Measurements from ENCODE around the gene MYL7. TPM values are rescaled to one million over a fixed set of nuclear protein-coding genes. Genes with fewer than 3 reads are reported as not detected.
A peak's percentile ranks its signal among the peaks of the same experiment; 100 is the strongest.

MYL7 gene
- total and polyA plus RNA-seq, 2 of the 4 experiments (the other 2 are of a cell fraction), result 0.24 TPM; not detected in 1

DNA sequence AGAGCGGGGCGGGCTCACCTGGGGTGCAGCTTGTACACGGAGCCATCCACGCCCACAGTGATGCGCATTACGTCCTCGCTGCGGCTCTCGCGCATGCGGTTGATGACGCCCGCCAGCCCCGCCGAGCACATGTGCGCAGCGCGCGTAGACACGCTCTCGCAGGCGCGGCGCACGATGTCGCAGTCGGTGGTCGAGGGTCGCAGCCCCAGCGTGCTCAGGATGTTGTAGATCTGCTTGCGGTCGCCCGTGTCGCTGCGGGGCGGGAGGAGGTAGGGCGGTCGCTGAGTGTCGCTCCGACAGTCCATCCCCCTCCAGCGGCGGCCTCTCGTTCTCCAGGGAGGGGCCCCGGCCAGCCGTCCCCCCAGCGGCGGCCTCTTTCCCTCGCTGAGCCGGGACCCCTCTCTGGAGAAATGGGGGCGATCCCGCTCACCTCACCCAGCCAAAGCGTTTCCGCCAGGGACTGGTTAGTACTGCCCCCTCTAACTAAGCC lies 4.4 kb upstream of the MYL7 start:
- no peak overlapping the region for H3K56ac ChIP-seq (ENCODE audit: extremely low read depth, insufficient read depth, low read length)
- DNase-seq (no peak), ATAC-seq (ENCODE audit: low read depth) (no peak; the same call in none of the 2 replicates)
- H2BK20ac ChIP-seq (ENCODE audit: low read depth, low read length), result no peak overlapping the region
- H3K79me1 ChIP-seq (ENCODE audit: low read depth in 1 of 2, low read length in 2 of 2), result no peaks in the 10 kb centered on the region
- H2BK120ac ChIP-seq (ENCODE audit: low read depth, low read length), result no peak overlapping the region
- H4K91ac ChIP-seq (ENCODE audit: insufficient read depth, low read depth, low read length), result no peak overlapping the region
- H4K8ac ChIP-seq (ENCODE audit: low read depth in 2 of 2, low read length in 2 of 2), result peak overlapping the region in 1 of 2 experiments; percentile 60; a peak in 1 of 4 replicates
- 40% methylated on average over 3 of the region's 53 CpGs; no CpG with 5 or more reads in 1 of the 2 experiments for WGBS, 2 experiments (ENCODE audit: extremely low coverage in 2 of 2, insufficient read length in 1 of 2)
- H3K27ac ChIP-seq (ENCODE audit: insufficient read depth, low read length), result no peak overlapping the region
- H3K14ac ChIP-seq (replicated peaks; ENCODE audit: low read depth, low read length), result no peak overlapping the region
- POLR2A ChIA-PET (ENCODE audit: unreplicated experiment), result no interaction called here
- H4K5ac ChIP-seq (ENCODE audit: low read depth, low read length), result no peak overlapping the region; the same call in 1 of the 2 replicates
- intact Hi-C loops (cut with micrococcal nuclease), result no loop called here
- no peak overlapping the region for H3K23ac ChIP-seq (ENCODE audit: low read depth, low read length)
- peaks cover 9% of the 10 kb centered on the region; the same call in 1 of the 2 replicates for H3K4me1 ChIP-seq (ENCODE audit: control insufficient read depth, insufficient read depth, low read length)
- in situ Hi-C loops (cut with MboI; ENCODE audit: low sequenced_read_pairs), result no loop called here
- peak overlapping the region; percentile 43 for H3K4me3 ChIP-seq (ENCODE audit: insufficient read depth, low read depth, low read length)
- H2AFZ ChIP-seq (replicated peaks; ENCODE audit: low read length, poor library complexity), result peak overlapping the region; percentile 92
- H2AK9ac ChIP-seq (replicated peaks; ENCODE audit: low read depth, low read length, poor library complexity), result peak overlapping the region; percentile 74
- no peak overlapping the region; the same call in 1 of the 2 replicates for H3K9ac ChIP-seq (ENCODE audit: low read depth, low read length)
- H3K4ac ChIP-seq (ENCODE audit: low read depth, low read length), result no peak overlapping the region
- no peak overlapping the region for H2BK5ac ChIP-seq (ENCODE audit: low read depth, low read length, poor library complexity, severe bottlenecking)
- no peak overlapping the region for H2BK15ac ChIP-seq (ENCODE audit: low read depth, low read length)
- peaks cover 40% of the 10 kb centered on the region for H3K27me3 ChIP-seq (ENCODE audit: control insufficient read depth, insufficient read depth, low read length)
- H4K20me1 ChIP-seq (ENCODE audit: insufficient read depth, low read length), result no peaks in the 10 kb centered on the region
- no peak overlapping the region; the same call in 1 of the 2 replicates for H2AK5ac ChIP-seq (ENCODE audit: low read depth, low read length)
- CTCF ChIA-PET, result no interaction called here
- peaks cover 3% of the 10 kb centered on the region; the same call in 1 of the 2 replicates for H3K9me1 ChIP-seq (ENCODE audit: insufficient read depth, low read length)
- H3K18ac ChIP-seq (ENCODE audit: low read depth, low read length), result no peak overlapping the region; the same call in 1 of the 2 replicates
- dilution Hi-C loops (cut with HindIII; ENCODE audit: low sequenced_read_pairs, unreplicated experiment), result no loop called here
- no peaks in the 10 kb centered on the region for H3K36me3 ChIP-seq (ENCODE audit: control insufficient read depth, insufficient read depth, low read length)
- TF ChIP-seq MXI1 (IDR thresholded peaks at IDR 0.05; ENCODE audit: borderline replicate concordance, low read depth, low read length) (no peak), RCOR1 (IDR thresholded peaks at IDR 0.05; ENCODE audit: insufficient replicate concordance, low read length) (no peak), MAZ (IDR thresholded peaks at IDR 0.05; ENCODE audit: borderline replicate concordance, low read depth, low read length) (no peak), RAD21 (IDR thresholded peaks at IDR 0.05; ENCODE audit: low read length) (no peak), NFE2L2 (IDR thresholded peaks at IDR 0.05; ENCODE audit: low read depth, low read length) (no peak), CHD1 (IDR thresholded peaks at IDR 0.05; ENCODE audit: low read depth, low read length) (no peak), RFX5 (IDR thresholded peaks at IDR 0.05; ENCODE audit: low read depth, low read length) (no peak), ELK1 (IDR thresholded peaks at IDR 0.05; ENCODE audit: borderline replicate concordance, low read depth, low read length) (no peak), USF2 (IDR thresholded peaks at IDR 0.05; ENCODE audit: low read depth, low read length) (no peak), SMC3 (IDR thresholded peaks at IDR 0.05; ENCODE audit: low read depth, low read length) (no peak), POLR2A (IDR thresholded peaks at IDR 0.05; ENCODE audit: low read depth, low read length) (no peak), FOS (IDR thresholded peaks at IDR 0.05; ENCODE audit: low read depth, low read length) (no peak), CEBPB (IDR thresholded peaks at IDR 0.05; ENCODE audit: low read depth, low read length) (no peak), MAFK (IDR thresholded peaks at IDR 0.05; ENCODE audit: low read depth, low read length) (no peak), BHLHE40 (IDR thresholded peaks at IDR 0.05; ENCODE audit: low read depth, low read length) (no peak)
- TF ChIP-seq, protein P1, sequence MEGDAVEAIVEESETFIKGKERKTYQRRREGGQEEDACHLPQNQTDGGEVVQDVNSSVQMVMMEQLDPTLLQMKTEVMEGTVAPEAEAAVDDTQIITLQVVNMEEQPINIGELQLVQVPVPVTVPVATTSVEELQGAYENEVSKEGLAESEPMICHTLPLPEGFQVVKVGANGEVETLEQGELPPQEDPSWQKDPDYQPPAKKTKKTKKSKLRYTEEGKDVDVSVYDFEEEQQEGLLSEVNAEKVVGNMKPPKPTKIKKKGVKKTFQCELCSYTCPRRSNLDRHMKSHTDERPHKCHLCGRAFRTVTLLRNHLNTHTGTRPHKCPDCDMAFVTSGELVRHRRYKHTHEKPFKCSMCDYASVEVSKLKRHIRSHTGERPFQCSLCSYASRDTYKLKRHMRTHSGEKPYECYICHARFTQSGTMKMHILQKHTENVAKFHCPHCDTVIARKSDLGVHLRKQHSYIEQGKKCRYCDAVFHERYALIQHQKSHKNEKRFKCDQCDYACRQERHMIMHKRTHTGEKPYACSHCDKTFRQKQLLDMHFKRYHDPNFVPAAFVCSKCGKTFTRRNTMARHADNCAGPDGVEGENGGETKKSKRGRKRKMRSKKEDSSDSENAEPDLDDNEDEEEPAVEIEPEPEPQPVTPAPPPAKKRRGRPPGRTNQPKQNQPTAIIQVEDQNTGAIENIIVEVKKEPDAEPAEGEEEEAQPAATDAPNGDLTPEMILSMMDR (conservative IDR thresholded peaks at IDR 0.05; ENCODE audit: low read depth, low read length), result no peak
- H3K4me2 ChIP-seq (ENCODE audit: low read depth, low read length), result peak overlapping the region; percentile 95
- BruUV-seq (replicated peaks), result no TSS peak
- no peaks in the 10 kb centered on the region for H3K9me3 ChIP-seq (ENCODE audit: control insufficient read depth, insufficient read depth, low read length)
